Activated T-helper 17 cell treated with anti-CD3 and anti-CD28 coated beads, Interleukin-2, amount 50 U/mL, for 72 hours (primary cell): Measurements from ENCODE around the gene LRFN2. TPM values are rescaled to one million over a fixed set of nuclear protein-coding genes. Genes with fewer than 3 reads are reported as not detected.
A peak's percentile ranks its signal among the peaks of the same experiment; 100 is the strongest.

Experiments
- ATAC-seq: fragments of 150-1000 bp; cut with Tn5 transposase; replicated peaks from 2 replicates; pipeline ENCODE4 v1.10.0; 2021; ENCODE audit warnings: mild to moderate bottlenecking, moderate library complexity
- H3K27ac Mint-ChIP-seq: one replicate; pipeline ENCODE4 v1.8.0; 2022; ENCODE audit warnings: mixed read lengths
- H3K27me3 Mint-ChIP-seq: one replicate; pipeline ENCODE4 v1.8.0; 2022; ENCODE audit warnings: mixed read lengths
- H3K36me3 Mint-ChIP-seq: one replicate; pipeline ENCODE4 v1.8.0; 2022; ENCODE audit warnings: low read depth, mild to moderate bottlenecking, mixed read lengths
- H3K4me1 Mint-ChIP-seq: one replicate; pipeline ENCODE4 v1.8.0; 2022; ENCODE audit warnings: mixed read lengths
- H3K4me3 Mint-ChIP-seq: one replicate; pipeline ENCODE4 v1.8.0; 2022; ENCODE audit warnings: mild to moderate bottlenecking, mixed read lengths
- H3K9me3 Mint-ChIP-seq: one replicate; pipeline ENCODE4 v1.8.0; 2022; ENCODE audit warnings: mixed read lengths
- total RNA-seq, 2 donors: library from RNA; stranded (reverse); gene quantifications; one replicate each; pipeline ENCODE4 v1.2.3, GENCODE V29; 2022

The LRFN2 gene
- total RNA-seq, 2 donors from 2014 or later = 0.08 TPM; not detected in 1

- no peak overlapping the region for H3K27ac Mint-ChIP-seq
- H3K27me3 Mint-ChIP-seq = peaks cover 30% of the 10 kb centered on the region
- no peaks in the 10 kb centered on the region for H3K36me3 Mint-ChIP-seq
- H3K4me1 Mint-ChIP-seq = peaks cover 9% of the 10 kb centered on the region
- peak overlapping the region; percentile 4 for H3K4me3 Mint-ChIP-seq
- ATAC-seq = peak; percentile 2
- peaks cover 3% of the 10 kb centered on the region for H3K9me3 Mint-ChIP-seq
Measured at GRCh38 chr6:40387871-40388264, 199.3 kb downstream of the LRFN2 start.

GRCh38 chr6:40387127-40387870 lies 199.9 kb downstream of the LRFN2 start:
- Mint-ChIP-seq H3K4me3 (no peak overlapping the region), H3K4me1 (peaks cover 9% of the 10 kb centered on the region), H3K27ac (no peak overlapping the region)

GRCh38 chr6:40386200-40386599 lies 201.0 kb downstream of the LRFN2 start:
- ATAC-seq = no peak
- no peaks in the 10 kb centered on the region for H3K36me3 Mint-ChIP-seq
- no peak overlapping the region for H3K4me3 Mint-ChIP-seq
- peaks cover 3% of the 10 kb centered on the region for H3K9me3 Mint-ChIP-seq
- H3K27me3 Mint-ChIP-seq = peaks cover 35% of the 10 kb centered on the region
- H3K4me1 Mint-ChIP-seq = peaks cover 9% of the 10 kb centered on the region
- H3K27ac Mint-ChIP-seq = no peak overlapping the region

More at GRCh38 chr6:40387127-40387870, 199.9 kb downstream of the LRFN2 start:
- Mint-ChIP-seq H3K27me3 (peaks cover 34% of the 10 kb centered on the region), H3K9me3 (peaks cover 3% of the 10 kb centered on the region), H3K36me3 (no peaks in the 10 kb centered on the region)
- ATAC-seq = no peak

GRCh38 chr6:40383348-40384115 lies 203.6 kb downstream of the LRFN2 start:
- H3K36me3 Mint-ChIP-seq = no peaks in the 10 kb centered on the region

GRCh38 chr6:40380271-40380670 lies 206.9 kb downstream of the LRFN2 start:
- ATAC-seq = no peak
- Mint-ChIP-seq H3K4me3 (no peak overlapping the region), H3K9me3 (peaks cover 6% of the 10 kb centered on the region), H3K27ac (no peak overlapping the region), H3K36me3 (no peaks in the 10 kb centered on the region), H3K4me1 (no peaks in the 10 kb centered on the region), H3K27me3 (peaks cover 5% of the 10 kb centered on the region)

More at GRCh38 chr6:40383348-40384115, 203.6 kb downstream of the LRFN2 start:
- Mint-ChIP-seq H3K4me3 (no peak overlapping the region), H3K4me1 (no peaks in the 10 kb centered on the region), H3K9me3 (no peaks in the 10 kb centered on the region), H3K27me3 (peaks cover 24% of the 10 kb centered on the region), H3K27ac (no peak overlapping the region)
- no peak for ATAC-seq

GRCh38 chr6:40379811-40380210 lies 207.4 kb downstream of the LRFN2 start:
- ATAC-seq = no peak
- Mint-ChIP-seq H3K4me3 (no peak overlapping the region), H3K4me1 (no peaks in the 10 kb centered on the region), H3K27ac (no peak overlapping the region), H3K27me3 (peaks cover 5% of the 10 kb centered on the region), H3K9me3 (peaks cover 6% of the 10 kb centered on the region), H3K36me3 (no peaks in the 10 kb centered on the region)

GRCh38 chr6:40378725-40379074 lies 208.5 kb downstream of the LRFN2 start:
- Mint-ChIP-seq H3K4me3 (no peak overlapping the region), H3K36me3 (no peaks in the 10 kb centered on the region), H3K27me3 (peaks cover 5% of the 10 kb centered on the region), H3K9me3 (peaks cover 6% of the 10 kb centered on the region), H3K4me1 (no peaks in the 10 kb centered on the region), H3K27ac (no peak overlapping the region)
- ATAC-seq = no peak

GRCh38 chr6:40378071-40378724 lies 209.0 kb downstream of the LRFN2 start:
- Mint-ChIP-seq H3K9me3 (peaks cover 6% of the 10 kb centered on the region), H3K27me3 (peaks cover 5% of the 10 kb centered on the region), H3K4me3 (no peak overlapping the region), H3K4me1 (no peaks in the 10 kb centered on the region), H3K27ac (no peak overlapping the region), H3K36me3 (no peaks in the 10 kb centered on the region)
- no peak for ATAC-seq

- H3K36me3 Mint-ChIP-seq = no peaks in the 10 kb centered on the region
- H3K4me1 Mint-ChIP-seq = no peaks in the 10 kb centered on the region
- H3K27ac Mint-ChIP-seq = no peak overlapping the region
- H3K9me3 Mint-ChIP-seq = peaks cover 6% of the 10 kb centered on the region
- peaks cover under 1% of the 10 kb centered on the region for H3K27me3 Mint-ChIP-seq
- H3K4me3 Mint-ChIP-seq = no peak overlapping the region
- no peak for ATAC-seq
Measured at GRCh38 chr6:40377173-40377806, 209.9 kb downstream of the LRFN2 start.

GRCh38 chr6:40376113-40376650 lies 211.0 kb downstream of the LRFN2 start:
- Mint-ChIP-seq H3K4me1 (no peaks in the 10 kb centered on the region), H3K9me3 (peaks cover 6% of the 10 kb centered on the region), H3K4me3 (no peak overlapping the region), H3K27me3 (no peaks in the 10 kb centered on the region), H3K36me3 (no peaks in the 10 kb centered on the region), H3K27ac (no peak overlapping the region)
- ATAC-seq = no peak

GRCh38 chr6:40373267-40373666 lies 213.9 kb downstream of the LRFN2 start:
- ATAC-seq = no peak
- Mint-ChIP-seq H3K4me3 (no peak overlapping the region), H3K4me1 (no peaks in the 10 kb centered on the region), H3K27ac (no peak overlapping the region), H3K9me3 (peaks cover 6% of the 10 kb centered on the region), H3K27me3 (no peaks in the 10 kb centered on the region), H3K36me3 (no peaks in the 10 kb centered on the region)

GRCh38 chr6:40371621-40372020 lies 215.5 kb downstream of the LRFN2 start:
- peak; percentile 87 for ATAC-seq
- Mint-ChIP-seq H3K4me1 (no peaks in the 10 kb centered on the region), H3K36me3 (no peaks in the 10 kb centered on the region), H3K27ac (no peak overlapping the region), H3K27me3 (no peaks in the 10 kb centered on the region), H3K4me3 (peak overlapping the region; percentile 4), H3K9me3 (peaks cover 3% of the 10 kb centered on the region)

- H3K27ac Mint-ChIP-seq = no peak overlapping the region
- no peaks in the 10 kb centered on the region for H3K36me3 Mint-ChIP-seq
- no peak for ATAC-seq
- H3K27me3 Mint-ChIP-seq = no peaks in the 10 kb centered on the region
- peaks cover 3% of the 10 kb centered on the region for H3K9me3 Mint-ChIP-seq
- H3K4me3 Mint-ChIP-seq = peak overlapping the region; percentile 4
- no peaks in the 10 kb centered on the region for H3K4me1 Mint-ChIP-seq
Measured at GRCh38 chr6:40371095-40371494, 216.1 kb downstream of the LRFN2 start.

- Mint-ChIP-seq H3K4me1 (no peaks in the 10 kb centered on the region), H3K27me3 (no peaks in the 10 kb centered on the region), H3K9me3 (peaks cover 7% of the 10 kb centered on the region), H3K36me3 (no peaks in the 10 kb centered on the region), H3K4me3 (no peak overlapping the region), H3K27ac (no peak overlapping the region)
- ATAC-seq = no peak
Measured at GRCh38 chr6:40369891-40370290, 217.3 kb downstream of the LRFN2 start.
